Activated CD4-positive, alpha-beta T cell treated with anti-CD3 and anti-CD28 coated beads for 36 hours (primary cell): ENCODE data around the gene DNAH14. TPM values are rescaled to one million over a fixed set of nuclear protein-coding genes. Genes with fewer than 3 reads are reported as not detected.
"Not testable (repeated sequence)": the region's sequence is repeated elsewhere in the genome, so short reads cannot be mapped to it uniquely, and the experiment has no call there.

Experiments used
- ATAC-seq: fragments of 200-7000 bp; cut with Tn5 transposase; one replicate; pipeline ENCODE4 v1.10.0; 2021; ENCODE audit warnings: mild to moderate bottlenecking, moderate library complexity
- CTCF ChIA-PET: fragments of 350-600 bp; sonication (Branson Sonifier 250); formaldehyde crosslinking; loops from one replicate; lab custom pipeline; 2021; ENCODE audit warnings: antibody characterized with exemption; lab: Charles Lee
- POLR2A ChIA-PET: fragments of 350-600 bp; sonication (Branson Sonifier 250); formaldehyde crosslinking; loops from one replicate; lab custom pipeline; 2021; ENCODE audit warnings: antibody characterized with exemption, inconsistent platforms; lab: Charles Lee
- DNase-seq: peaks from one replicate; pipeline ENCODE4 v3.0.0-alpha.2; 2020
- H3K27ac Mint-ChIP-seq: one replicate; pipeline ENCODE4 v1.8.0; 2021; ENCODE audit warnings: mixed read lengths
- H3K27me3 Mint-ChIP-seq: one replicate; pipeline ENCODE4 v1.8.0; 2021; ENCODE audit warnings: mixed read lengths
- H3K36me3 Mint-ChIP-seq: one replicate; pipeline ENCODE4 v1.8.0; 2021; ENCODE audit warnings: low read depth, mixed read lengths
- H3K4me1 Mint-ChIP-seq: one replicate; pipeline ENCODE4 v1.8.0; 2021; ENCODE audit warnings: mixed read lengths
- H3K4me3 Mint-ChIP-seq: one replicate; pipeline ENCODE4 v1.8.0; 2021; ENCODE audit warnings: mild to moderate bottlenecking, moderate library complexity, mixed read lengths
- H3K9me3 Mint-ChIP-seq: one replicate; pipeline ENCODE4 v1.8.0; 2021; ENCODE audit warnings: low read depth, mixed read lengths
- intact Hi-C, 2 experiments: fragments of 100-400 bp; cut with DNase I in 1 of 2; cut with micrococcal nuclease in 1 of 2; formaldehyde crosslinking; loops; one replicate each; pipeline versions ENCODE4 v1.14.2 to v1.15.1; 2022 to 2024; cut with DNase I, micrococcal nuclease
- total RNA-seq, 2 experiments: library from RNA; stranded (reverse); gene quantifications; one replicate each; pipeline ENCODE4 v1.2.3, GENCODE V29; 2021

Gene DNAH14
- total RNA-seq, 2 experiments from 2014 or later: 1.6 to 2.1 TPM

DNA sequence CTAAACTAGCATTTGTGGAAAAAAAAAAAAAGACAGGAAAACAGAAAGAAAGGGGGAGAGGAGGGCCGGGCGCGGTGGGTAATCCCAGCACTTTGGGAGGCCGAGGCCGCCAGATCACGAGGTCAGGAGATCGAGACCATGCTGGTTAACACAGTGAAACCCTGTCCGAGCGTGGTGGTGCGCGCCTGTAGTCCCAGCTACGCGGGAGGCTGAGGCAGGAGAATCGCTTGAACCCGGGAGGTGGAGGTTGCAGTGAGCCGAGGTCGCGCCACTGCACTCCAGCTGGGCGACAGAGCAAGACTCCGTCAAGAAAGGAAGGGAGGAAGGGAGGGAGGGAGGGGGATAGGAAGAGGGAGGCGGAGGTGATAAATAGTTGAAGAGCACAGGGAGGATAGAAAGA, 443.7 kb downstream of the DNAH14 start:
- H3K36me3 Mint-ChIP-seq: no peaks in the 10 kb centered on the region
- no peaks in the 10 kb centered on the region for H3K27me3 Mint-ChIP-seq

DNA sequence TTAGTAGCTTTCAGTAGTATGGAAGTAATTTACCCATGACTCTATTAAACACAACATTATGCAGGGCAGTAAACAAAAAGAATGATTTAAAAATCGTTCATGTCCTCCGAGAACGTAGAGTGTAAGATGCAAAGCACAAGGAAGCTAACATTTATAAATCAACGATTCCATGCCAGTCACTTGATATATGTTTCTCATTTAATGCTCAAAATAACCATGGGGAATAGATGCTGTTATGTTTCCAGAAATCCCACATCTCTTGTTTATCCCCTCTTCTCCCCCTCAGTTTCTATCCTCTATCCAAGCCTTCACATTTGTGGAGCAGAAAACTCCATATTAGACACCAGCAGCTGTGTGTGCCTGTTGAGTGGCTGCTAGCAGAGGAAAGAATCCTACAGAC, 445.5 kb downstream of the DNAH14 start:
- H3K27ac Mint-ChIP-seq: no peak overlapping the region
- POLR2A ChIA-PET: interaction anchor here (0.6 kb wide), 1 partner anchor 8 kb away, joined by 5 read pairs; no protein-coding TSS in a partner anchor
- ATAC-seq (no peak), DNase-seq (no peak)
- H3K36me3 Mint-ChIP-seq: no peaks in the 10 kb centered on the region
- H3K4me3 Mint-ChIP-seq: no peak overlapping the region
- H3K9me3 Mint-ChIP-seq: no peaks in the 10 kb centered on the region
- CTCF ChIA-PET: interaction anchor here (0.8 kb wide), 2 partner anchors 9 to 729 kb away, joined by 3 to 4 read pairs; no protein-coding TSS in a partner anchor
- intact Hi-C loops: no loop called here
- no peaks in the 10 kb centered on the region for H3K27me3 Mint-ChIP-seq
- H3K4me1 Mint-ChIP-seq: no peaks in the 10 kb centered on the region

More for the DNA sequence above, 443.7 kb downstream of the DNAH14 start:
- H3K9me3 Mint-ChIP-seq: no peaks in the 10 kb centered on the region
- DNase-seq (no peak), ATAC-seq (no peak)
- no peak overlapping the region for H3K4me3 Mint-ChIP-seq
- POLR2A ChIA-PET: no interaction called here
- intact Hi-C loops: no loop called here
- no peaks in the 10 kb centered on the region for H3K4me1 Mint-ChIP-seq
- CTCF ChIA-PET: interaction anchor here (0.8 kb wide), 1 partner anchor 365 kb away, joined by 3 read pairs; no protein-coding TSS in a partner anchor
- no peak overlapping the region for H3K27ac Mint-ChIP-seq

DNA sequence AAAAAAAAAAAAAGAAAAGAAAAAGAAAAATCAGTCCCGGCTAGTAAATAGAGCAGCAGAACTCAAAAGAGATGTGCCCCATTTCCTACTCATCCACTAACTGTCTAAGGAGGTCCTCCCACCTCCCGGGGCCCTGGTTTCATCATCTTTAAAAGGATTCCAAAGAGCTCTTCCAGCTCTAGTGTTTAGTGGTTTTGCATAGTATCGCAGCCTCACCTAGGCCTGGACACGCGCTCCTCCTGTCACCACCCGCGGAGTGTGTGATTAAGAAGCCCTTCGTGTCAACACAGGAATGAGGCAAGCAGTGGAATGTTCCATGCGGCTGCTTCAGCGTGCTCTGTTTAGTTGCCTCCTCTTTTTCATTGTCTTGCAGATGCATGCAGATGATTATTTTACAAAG, 449.4 kb downstream of the DNAH14 start:
- H3K9me3 Mint-ChIP-seq: no peaks in the 10 kb centered on the region
- intact Hi-C loops: no loop called here
- H3K27ac Mint-ChIP-seq: no peak overlapping the region
- no peaks in the 10 kb centered on the region for H3K27me3 Mint-ChIP-seq
- ATAC-seq: no peak
- ChIA-PET POLR2A (no interaction called here), CTCF (interaction anchor here (1.4 kb wide), 1 partner anchor 8 kb away, joined by 4 read pairs; no protein-coding TSS in a partner anchor)
- no peak for DNase-seq
- H3K4me3 Mint-ChIP-seq: no peak overlapping the region
- peaks cover 1% of the 10 kb centered on the region for H3K36me3 Mint-ChIP-seq
- no peaks in the 10 kb centered on the region for H3K4me1 Mint-ChIP-seq

DNA sequence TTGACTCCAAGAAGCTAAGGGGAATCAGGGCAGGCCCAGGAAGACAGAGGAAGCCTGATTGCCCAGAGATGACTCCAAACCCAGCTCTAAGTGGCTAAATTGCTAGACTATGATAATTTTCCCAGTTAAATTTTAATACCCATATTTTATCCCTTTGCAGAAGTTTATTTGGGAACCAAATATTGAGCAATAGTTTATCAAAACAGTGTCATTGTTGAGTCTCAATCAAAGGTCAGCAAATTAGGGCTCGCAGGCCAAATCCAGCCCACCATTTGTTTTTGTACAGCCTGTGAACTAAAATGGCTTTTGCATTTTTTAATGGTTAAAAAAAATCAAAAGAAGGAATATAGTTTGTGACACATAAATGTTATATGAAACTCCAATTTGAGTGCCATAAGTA, 451.2 kb downstream of the DNAH14 start:
- POLR2A ChIA-PET: no interaction called here
- ATAC-seq: no peak

DNA sequence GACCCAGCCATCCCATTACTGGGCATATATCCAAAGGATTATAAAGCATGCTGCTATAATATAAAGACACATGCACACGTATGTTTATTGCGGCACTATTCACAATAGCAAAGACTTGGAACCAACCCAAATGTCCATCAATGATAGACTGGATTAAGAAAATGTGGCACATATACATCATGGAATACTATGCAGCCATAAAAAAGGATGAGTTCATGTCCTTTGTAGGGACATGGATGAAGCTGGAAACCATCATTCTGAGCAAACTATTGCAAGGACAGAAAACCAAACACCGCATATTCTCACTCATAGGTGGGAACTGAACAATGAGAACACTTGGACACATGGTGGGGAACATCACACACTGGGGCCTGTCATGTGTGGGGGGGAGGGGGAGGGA, 457.4 kb downstream of the DNAH14 start:
- intact Hi-C loops, ATAC-seq, H3K4me3 Mint-ChIP-seq, H3K27me3 Mint-ChIP-seq, H3K27ac Mint-ChIP-seq, CTCF ChIA-PET, H3K36me3 Mint-ChIP-seq, H3K4me1 Mint-ChIP-seq, H3K9me3 Mint-ChIP-seq, POLR2A ChIA-PET, DNase-seq: not testable (repeated sequence)

More for the DNA sequence above, 451.2 kb downstream of the DNAH14 start:
- DNase-seq: no peak
- no peak overlapping the region for H3K4me3 Mint-ChIP-seq
- CTCF ChIA-PET: interaction anchor here (0.7 kb wide), 1 partner anchor 524 kb away, joined by 3 read pairs; no protein-coding TSS in a partner anchor
- no peaks in the 10 kb centered on the region for H3K4me1 Mint-ChIP-seq
- no peak overlapping the region for H3K27ac Mint-ChIP-seq
- intact Hi-C loops: no loop called here
- peaks cover 1% of the 10 kb centered on the region for H3K36me3 Mint-ChIP-seq
- H3K27me3 Mint-ChIP-seq: no peaks in the 10 kb centered on the region
- H3K9me3 Mint-ChIP-seq: no peaks in the 10 kb centered on the region

DNA sequence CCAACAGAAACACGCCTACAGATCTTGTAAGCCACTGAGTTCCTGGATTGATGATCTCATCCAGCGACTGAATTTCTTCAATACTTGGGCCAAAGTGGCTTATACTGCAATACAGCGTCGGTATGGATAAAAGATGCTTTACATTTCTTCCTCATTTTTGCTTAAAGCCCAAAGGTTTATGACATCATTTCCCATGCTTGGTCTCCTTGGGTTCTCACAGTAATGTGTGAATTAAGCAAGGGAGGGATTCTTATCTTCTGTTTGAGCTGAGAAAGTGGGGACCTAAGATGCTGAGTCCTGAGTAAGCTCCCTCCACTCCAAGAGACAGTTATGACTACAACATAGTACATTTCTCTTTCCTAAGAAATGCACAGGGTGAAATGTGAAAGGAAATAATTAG, 458.9 kb downstream of the DNAH14 start:
- Mint-ChIP-seq H3K27me3 (no peaks in the 10 kb centered on the region), H3K4me3 (no peak overlapping the region), H3K4me1 (peaks cover 9% of the 10 kb centered on the region), H3K27ac (no peak overlapping the region), H3K9me3 (no peaks in the 10 kb centered on the region), H3K36me3 (peaks cover under 1% of the 10 kb centered on the region)
- POLR2A ChIA-PET: interaction anchor here (0.6 to 0.7 kb wide), 3 partner anchors 44 to 67 kb away, joined by 4 to 9 read pairs (median 6); no protein-coding TSS in a partner anchor
- intact Hi-C loops: no loop called here
- peak; percentile 53 for ATAC-seq
- CTCF ChIA-PET: interaction anchor here (0.5 to 0.7 kb wide), 2 partner anchors 9 to 468 kb away, joined by 3 read pairs; no protein-coding TSS in a partner anchor
- DNase-seq: no peak

DNA sequence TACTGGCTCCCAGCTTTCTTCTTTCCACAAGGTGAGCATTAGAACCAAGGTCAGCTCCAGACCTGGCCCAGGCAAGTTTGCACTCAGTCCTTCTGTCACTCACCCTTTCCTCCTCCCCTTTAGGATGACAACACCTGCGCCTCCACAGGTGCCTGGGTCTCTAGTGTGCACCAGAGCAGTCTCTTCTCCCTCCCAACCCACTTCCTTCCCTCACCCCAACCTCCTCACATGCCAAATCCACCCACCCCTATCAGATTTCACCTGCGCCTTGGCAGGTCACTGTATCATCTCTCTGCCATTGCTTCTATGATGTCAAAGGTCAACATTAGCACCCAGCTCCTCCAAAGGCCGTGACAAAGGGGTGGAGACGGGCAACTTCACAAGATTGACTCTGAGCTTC, 460.4 kb downstream of the DNAH14 start:
- H3K4me3 Mint-ChIP-seq: no peak overlapping the region
- peaks cover 9% of the 10 kb centered on the region for H3K4me1 Mint-ChIP-seq
- ChIA-PET CTCF (interaction anchor here (0.6 kb wide), 1 partner anchor 39 kb away, joined by 4 read pairs; no protein-coding TSS in a partner anchor), POLR2A (no interaction called here)
- intact Hi-C loops: no loop called here
- no peak for ATAC-seq
- no peaks in the 10 kb centered on the region for H3K27me3 Mint-ChIP-seq
- H3K36me3 Mint-ChIP-seq: no peaks in the 10 kb centered on the region
- no peak for DNase-seq
- no peaks in the 10 kb centered on the region for H3K9me3 Mint-ChIP-seq
- H3K27ac Mint-ChIP-seq: no peak overlapping the region

DNA sequence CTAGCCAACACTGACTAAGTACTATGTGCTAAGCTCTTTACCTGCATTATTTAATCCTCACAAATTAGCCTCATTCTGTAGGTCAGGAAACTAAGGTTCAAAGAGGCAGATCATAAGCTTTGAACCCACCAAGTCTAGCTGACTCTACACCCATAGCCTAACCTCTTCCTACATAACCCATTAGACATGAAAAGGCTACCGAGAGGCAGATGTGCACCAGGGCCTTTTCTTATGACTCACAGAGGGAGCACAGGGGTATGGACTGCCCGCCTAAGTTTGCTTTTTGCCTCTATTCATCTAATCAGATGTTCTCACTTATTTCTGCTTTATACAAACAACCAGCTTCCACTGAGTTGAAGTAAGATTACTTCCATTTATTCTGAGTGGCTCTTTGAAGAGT, 466.9 kb downstream of the DNAH14 start:
- Mint-ChIP-seq H3K9me3 (no peaks in the 10 kb centered on the region), H3K36me3 (peaks cover 26% of the 10 kb centered on the region), H3K27me3 (no peaks in the 10 kb centered on the region), H3K27ac (no peak overlapping the region), H3K4me3 (no peak overlapping the region), H3K4me1 (peaks cover 8% of the 10 kb centered on the region)
- CTCF ChIA-PET: interaction anchor here (1.1 kb wide), 1 partner anchor 26 kb away, joined by 3 read pairs; no protein-coding TSS in a partner anchor
- DNase-seq (no peak), ATAC-seq (peak; percentile 60)
- POLR2A ChIA-PET: interaction anchor here (0.7 kb wide), 1 partner anchor 285 kb away, joined by 3 read pairs; no protein-coding TSS in a partner anchor
- intact Hi-C loops: no loop called here

DNA sequence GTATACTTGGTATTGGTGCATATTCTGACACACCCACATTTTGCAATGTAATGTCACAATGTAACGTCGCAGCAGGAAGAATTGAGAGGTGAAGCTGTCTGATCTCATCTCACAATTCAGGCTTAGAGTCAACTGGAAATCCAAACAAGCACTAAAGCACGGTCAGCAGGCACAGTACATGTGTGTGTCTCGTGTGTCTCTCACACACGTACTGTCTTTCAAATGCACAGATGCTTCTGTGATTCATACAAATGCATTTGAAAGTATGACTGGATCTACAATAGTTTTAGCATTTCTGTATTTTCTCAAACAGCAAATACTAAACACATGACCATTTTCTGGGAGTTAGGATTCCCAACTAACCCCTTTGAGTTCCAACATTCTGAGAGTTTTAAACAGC, 471.5 kb downstream of the DNAH14 start:
- ATAC-seq (no peak), DNase-seq (no peak)
- H3K27me3 Mint-ChIP-seq: no peaks in the 10 kb centered on the region
- POLR2A ChIA-PET: no interaction called here
- CTCF ChIA-PET: interaction anchor here (1.0 kb wide), 1 partner anchor 9 kb away, joined by 4 read pairs; no protein-coding TSS in a partner anchor
- H3K4me3 Mint-ChIP-seq: no peak overlapping the region
- H3K4me1 Mint-ChIP-seq: peaks cover 8% of the 10 kb centered on the region
- H3K36me3 Mint-ChIP-seq: peaks cover 43% of the 10 kb centered on the region
- no peak overlapping the region for H3K27ac Mint-ChIP-seq
- H3K9me3 Mint-ChIP-seq: no peaks in the 10 kb centered on the region
- intact Hi-C loops: no loop called here

DNA sequence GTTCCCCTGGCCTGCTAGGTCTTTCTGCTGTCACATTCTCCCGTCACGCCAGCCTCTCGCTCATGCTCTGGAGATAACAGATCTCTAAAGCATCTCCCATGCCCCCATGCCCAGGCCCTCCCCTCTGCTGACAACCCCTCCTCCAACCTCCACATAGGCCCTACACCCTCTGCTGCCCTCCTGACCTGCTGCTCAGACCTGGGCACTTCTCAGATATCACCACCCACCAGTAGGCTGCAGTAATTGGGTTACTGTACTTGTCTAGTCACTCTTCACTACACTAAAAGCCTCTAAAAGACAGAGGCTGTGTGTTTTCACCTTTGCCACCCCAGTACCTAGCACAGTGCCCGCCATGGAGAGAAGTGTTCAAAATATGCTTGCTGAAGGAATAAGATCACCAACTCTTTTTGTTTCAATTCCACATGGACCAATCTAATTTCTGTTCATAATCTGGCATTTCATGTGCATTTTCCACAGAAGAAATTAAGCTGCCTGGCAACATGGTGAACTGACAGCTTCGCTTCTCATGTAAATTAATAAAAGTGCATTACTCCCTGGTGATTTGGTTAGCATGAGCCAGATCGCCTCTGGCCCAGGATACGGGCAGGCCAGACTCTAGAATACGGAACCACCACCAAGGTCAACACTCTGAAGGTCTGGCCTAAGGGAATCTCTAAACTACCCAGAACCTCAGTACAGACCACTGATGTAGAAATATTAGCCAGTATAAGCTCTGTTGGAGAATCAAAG, 477.7 kb downstream of the DNAH14 start:
- Mint-ChIP-seq H3K4me1 (no peaks in the 10 kb centered on the region), H3K27me3 (no peaks in the 10 kb centered on the region), H3K9me3 (no peaks in the 10 kb centered on the region), H3K4me3 (no peak overlapping the region), H3K27ac (no peak overlapping the region), H3K36me3 (peaks cover 45% of the 10 kb centered on the region)
- POLR2A ChIA-PET: interaction anchor here (0.6 kb wide), 1 partner anchor 244 kb away, joined by 4 read pairs; no protein-coding TSS in a partner anchor
- DNase-seq: no peak
- CTCF ChIA-PET: interaction anchor here (0.6 kb wide), 1 partner anchor 554 kb away, joined by 4 read pairs; no protein-coding TSS in a partner anchor
- intact Hi-C loops: no loop called here
- ATAC-seq: no peak

DNA sequence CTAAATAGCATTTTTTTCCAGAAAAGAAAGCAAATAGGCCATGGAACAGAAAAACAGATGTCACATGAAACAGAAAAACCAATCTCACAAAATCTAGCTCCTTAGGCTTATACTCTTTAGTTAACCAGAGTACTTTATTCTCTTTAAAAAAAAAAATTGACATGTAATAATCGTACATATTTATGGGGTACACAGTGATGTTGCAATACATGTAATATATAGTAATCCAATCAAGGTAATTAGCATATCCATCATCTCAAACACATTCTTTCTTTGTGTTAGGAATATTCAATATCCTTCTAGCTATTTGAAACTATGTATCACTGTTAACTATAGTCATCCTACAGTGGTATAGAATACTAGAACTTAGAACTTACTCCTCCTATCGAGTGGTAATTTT, 478.3 kb downstream of the DNAH14 start:
- Mint-ChIP-seq H3K27ac (no peak overlapping the region), H3K36me3 (peaks cover 51% of the 10 kb centered on the region), H3K4me1 (no peaks in the 10 kb centered on the region), H3K27me3 (no peaks in the 10 kb centered on the region), H3K9me3 (no peaks in the 10 kb centered on the region), H3K4me3 (no peak overlapping the region)
- DNase-seq (no peak), ATAC-seq (no peak)
- intact Hi-C loops: no loop called here
- CTCF ChIA-PET: interaction anchor here (0.6 kb wide), 2 partner anchors 25 to 554 kb away, joined by 3 to 4 read pairs; no protein-coding TSS in a partner anchor
- POLR2A ChIA-PET: interaction anchor here (0.6 kb wide), 1 partner anchor 244 kb away, joined by 4 read pairs; no protein-coding TSS in a partner anchor
